HK-2 (cell line): ENCODE measurements around the gene S100A7.
"Not testable (repeated sequence)": the region's sequence is repeated elsewhere in the genome, so short reads cannot be mapped to it uniquely, and the experiment has no call there.

Source experiments
- DNase-seq: peaks from one replicate; pipeline ENCODE4 v3.0.0-alpha.2; 2018; ENCODE audit not compliant: unreplicated experiment

Gene S100A7

GRCh38 chr1:153476491-153477093 is 16.1 kb upstream of the S100A7 start:
- DNase-seq: no peak

DNA sequence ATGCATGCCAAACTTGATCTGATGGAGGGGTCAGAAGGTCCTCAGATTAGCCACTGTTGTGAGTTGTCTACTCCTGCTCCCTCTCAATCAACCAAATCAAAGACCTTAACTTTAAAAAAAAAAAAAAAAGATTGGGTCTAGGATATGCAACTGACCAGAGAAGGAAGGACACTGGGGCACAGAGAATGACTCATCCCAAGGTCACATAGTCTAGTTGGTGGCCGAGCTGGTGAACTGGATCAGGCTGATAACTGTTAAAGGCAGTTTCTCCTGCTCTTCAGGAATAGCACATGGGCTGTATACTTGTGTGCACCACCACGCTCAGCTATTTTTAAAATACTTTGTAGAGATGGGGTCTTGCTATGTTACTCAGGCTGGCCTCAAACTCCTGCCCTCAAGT is 14.8 kb upstream of the S100A7 start:
- no peak for DNase-seq

- no peak for DNase-seq
Observed at GRCh38 chr1:153474347-153474746, 13.9 kb upstream of the S100A7 start.

GRCh38 chr1:153470707-153471106 is 10.3 kb upstream of the S100A7 start:
- no peak for DNase-seq

DNA sequence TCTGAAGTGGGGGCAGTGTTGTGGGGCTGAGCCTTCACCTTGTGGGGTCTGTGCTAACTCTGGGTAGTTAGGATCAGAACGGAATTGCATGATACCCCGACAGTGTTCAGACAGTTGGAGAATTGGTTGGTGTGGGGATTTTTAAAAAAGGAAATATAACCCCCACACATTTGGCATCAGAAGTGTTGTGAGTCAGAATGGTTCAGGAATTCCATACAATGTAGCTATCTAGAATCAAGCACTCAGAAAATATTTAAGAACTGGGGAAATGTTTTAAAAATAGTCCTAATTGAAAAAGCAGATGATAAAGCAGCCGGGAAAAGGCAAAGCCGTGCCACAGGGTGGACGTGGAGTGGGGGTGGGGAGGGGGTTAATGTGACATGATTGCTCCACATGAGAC is 6.5 kb upstream of the S100A7 start:
- no peak for DNase-seq

GRCh38 chr1:153465811-153466636 is 5.6 kb upstream of the S100A7 start:
- peak; percentile 58 for DNase-seq

GRCh38 chr1:153462741-153463140 is 2.3 kb upstream of the S100A7 start:
- not testable (repeated sequence) for DNase-seq

DNA sequence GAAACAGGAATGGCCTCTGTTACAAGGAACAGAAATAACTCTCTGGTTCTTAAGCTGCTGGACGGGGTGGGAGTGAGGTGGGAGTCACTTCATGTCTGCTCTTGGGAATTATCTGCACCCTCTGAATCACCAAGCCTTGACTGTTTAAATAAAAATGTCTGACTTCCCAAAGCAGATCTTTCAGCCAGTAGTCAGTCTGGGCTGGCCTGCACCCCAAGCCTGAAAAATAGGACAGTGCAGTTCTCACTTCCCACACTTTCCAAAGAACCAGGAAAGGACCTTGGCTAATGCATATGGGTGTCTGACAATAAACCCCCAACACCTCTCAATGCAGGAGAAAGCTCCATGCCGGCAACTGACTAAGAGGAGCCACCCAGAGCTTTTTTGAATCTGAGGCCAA is 796 bp downstream of the S100A7 start:
- no peak for DNase-seq

DNA sequence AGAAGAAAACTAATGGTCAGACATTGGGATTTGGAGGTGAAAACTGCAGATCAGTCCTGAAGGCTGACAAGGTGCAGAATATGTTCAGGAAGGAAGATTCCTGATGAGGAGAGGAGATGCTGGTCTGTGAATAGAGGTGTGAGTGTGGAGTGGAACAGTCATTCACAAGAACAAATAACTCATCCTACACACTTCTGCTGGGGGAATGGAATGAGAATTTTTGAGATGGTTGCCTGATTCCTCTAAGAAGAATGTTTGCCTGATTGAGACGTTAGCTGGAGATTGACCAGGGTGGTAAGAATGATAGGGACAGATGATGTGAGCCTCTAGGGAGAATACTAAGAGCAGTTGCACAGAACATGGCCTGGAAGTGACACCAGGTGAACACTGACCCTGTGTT is 4.1 kb downstream of the S100A7 start:
- no peak for DNase-seq

- not testable (repeated sequence) for DNase-seq
Observed at GRCh38 chr1:153448851-153449250, 11.6 kb downstream of the S100A7 start.

- peak; percentile 15 for DNase-seq
Observed at GRCh38 chr1:153447498-153448170, 12.8 kb downstream of the S100A7 start.

GRCh38 chr1:153444078-153444477 is 16.4 kb downstream of the S100A7 start:
- no peak for DNase-seq

- DNase-seq: no peak
Observed at GRCh38 chr1:153443486-153443885, 17.0 kb downstream of the S100A7 start.

DNA sequence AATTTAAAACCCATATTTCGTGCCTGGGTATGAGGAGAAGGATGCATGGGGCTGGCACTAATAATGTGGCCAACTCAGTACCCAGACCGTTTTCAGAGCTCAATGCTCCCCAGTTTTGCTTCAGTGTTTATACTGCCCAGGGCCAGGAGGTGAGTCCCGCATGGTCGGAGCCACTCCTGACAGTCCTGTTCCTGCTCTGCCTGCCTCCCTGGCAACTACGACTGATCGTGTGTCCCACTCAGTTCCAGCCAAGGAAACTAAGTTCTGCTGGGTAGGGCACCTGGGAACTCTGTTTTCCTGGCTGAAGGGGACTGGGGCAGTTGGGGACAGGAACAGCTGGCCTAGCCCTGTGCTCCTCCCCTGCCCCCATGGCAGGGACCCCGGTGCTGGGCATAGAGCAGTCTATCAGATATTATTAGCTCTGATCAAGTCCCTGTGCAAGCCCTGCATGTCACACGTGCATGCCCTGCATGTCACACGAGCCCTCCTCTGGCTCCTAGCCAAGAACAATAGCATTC is 19.2 kb downstream of the S100A7 start:
- no peak for DNase-seq

GRCh38 chr1:153439273-153439672 is 21.2 kb downstream of the S100A7 start:
- no peak for DNase-seq

DNA sequence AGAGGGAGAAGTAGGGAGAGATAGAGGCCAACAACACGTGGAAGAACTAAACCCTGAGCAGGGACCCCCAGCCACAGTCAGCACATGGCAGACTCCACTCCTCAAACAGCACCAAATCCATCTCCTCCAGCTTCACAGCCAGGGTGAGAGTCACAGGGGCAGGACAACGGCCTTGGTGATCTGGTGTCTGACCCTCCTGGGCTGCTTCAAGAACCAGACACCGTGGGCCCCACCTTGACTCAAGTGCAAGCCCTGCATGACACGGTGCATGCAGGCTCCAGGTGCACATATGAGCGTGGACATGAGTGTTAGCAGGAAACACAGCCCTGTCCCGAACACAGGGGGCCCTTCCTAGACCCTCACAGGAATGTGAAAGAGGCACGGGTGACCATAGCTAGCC is 21.9 kb downstream of the S100A7 start:
- DNase-seq: no peak

- DNase-seq: no peak
Observed at GRCh38 chr1:153437236-153437635, 23.2 kb downstream of the S100A7 start.

DNA sequence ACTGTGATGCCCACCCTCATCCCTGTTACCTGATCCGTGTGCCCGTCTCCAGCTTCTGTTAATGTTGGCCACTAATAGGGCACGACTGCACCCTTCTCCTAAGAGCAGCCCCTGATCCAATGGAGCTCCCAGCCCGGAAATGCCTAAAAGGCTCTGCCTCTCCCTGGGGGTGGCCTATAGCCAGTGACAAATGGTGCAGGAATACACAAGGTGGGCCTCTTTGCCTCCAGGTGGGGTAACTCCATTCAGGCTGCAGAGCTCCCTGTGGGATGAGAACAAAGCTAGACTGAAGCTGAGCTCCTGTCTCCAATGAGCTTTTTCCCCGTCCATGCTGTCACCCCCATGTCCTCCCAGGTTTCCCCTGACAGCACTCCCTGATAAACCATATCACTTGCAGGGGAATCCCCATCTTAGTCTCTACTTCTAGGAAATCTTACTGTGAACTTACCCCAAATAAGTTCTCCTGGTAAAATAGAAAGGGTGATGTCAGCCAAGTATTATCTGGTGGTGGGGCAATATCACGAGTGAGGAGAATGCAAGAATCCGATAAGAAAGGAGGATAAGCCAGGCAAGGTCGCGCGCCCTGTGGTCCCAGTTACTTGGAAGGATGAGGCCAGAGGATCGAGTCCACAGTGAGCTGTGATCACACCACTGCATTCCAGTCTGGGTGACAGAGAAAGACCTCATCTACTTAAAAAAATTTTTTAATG is 25.6 kb downstream of the S100A7 start:
- no peak for DNase-seq

- no peak for DNase-seq
Observed at GRCh38 chr1:153432874-153433681, 27.4 kb downstream of the S100A7 start.

GRCh38 chr1:153431928-153432327 is 28.5 kb downstream of the S100A7 start:
- DNase-seq: no peak

- DNase-seq: no peak
Observed at GRCh38 chr1:153431427-153431826, 29.0 kb downstream of the S100A7 start.
